NCI-H82 (cell line): ENCODE measurements around the gene CT47A1.
"Not testable (repeated sequence)": the region's sequence is repeated elsewhere in the genome, so short reads cannot be mapped to it uniquely, and the experiment has no call there.

ENCODE experiments used
- DNase-seq: peaks from one replicate; lab custom pipeline; 2025; lab: John Stamatoyannopoulos, UW

CT47A1 gene

DNA sequence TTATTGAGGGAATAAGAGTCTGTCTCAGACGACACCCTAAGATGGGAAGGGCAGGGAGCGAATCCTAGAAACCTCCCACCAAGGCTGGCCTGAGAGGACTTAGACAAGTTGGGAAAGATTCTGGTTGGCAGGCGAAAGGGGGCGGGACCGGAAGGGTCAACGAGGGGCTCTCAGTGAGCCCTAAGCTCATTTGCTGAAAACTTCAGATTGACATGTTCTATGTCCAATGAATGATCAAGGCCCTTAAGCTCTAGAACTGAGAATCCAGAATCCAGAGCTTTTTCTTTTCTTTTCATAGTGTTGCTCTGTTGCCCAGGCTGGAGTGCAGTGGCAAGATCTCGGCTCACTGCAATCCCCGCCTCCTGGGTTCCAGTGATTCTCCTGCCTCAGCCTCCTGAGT, at the start of gene CT47A1:
Gene CT47A1, minus strand, starts transcription at position 101 of the 400 bp plus-strand sequence. CDS start 231 bp downstream, outside the sequence.
- not testable (repeated sequence) for DNase-seq

DNA sequence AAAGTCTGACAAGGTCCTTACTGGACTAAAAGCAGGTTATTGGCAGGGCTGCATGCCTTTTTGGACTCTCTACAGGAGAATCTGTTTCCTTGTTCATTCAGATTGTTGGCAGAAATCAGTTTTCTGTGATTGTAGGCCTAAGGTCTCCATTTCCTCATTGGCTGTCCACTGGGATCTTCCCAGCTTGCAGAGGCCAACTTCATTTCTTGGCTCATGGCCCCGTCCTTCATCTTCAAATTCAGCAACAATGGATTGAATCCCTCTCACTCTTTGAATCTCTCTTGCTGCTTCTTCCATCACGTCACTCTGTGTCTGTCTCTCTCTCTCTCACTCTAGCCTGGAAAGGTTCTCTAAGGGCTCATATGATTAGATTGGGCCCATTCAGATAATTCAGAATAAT, 47.0 kb upstream of the CT47A1 start:
- DNase-seq, result no peak

GRCh38 chrX:121030083-121030482, 44.5 kb upstream of the CT47A1 start:
- no peak for DNase-seq

- peak; percentile 4 for DNase-seq
Observed at GRCh38 chrX:121028419-121028818, 42.9 kb upstream of the CT47A1 start.

DNA sequence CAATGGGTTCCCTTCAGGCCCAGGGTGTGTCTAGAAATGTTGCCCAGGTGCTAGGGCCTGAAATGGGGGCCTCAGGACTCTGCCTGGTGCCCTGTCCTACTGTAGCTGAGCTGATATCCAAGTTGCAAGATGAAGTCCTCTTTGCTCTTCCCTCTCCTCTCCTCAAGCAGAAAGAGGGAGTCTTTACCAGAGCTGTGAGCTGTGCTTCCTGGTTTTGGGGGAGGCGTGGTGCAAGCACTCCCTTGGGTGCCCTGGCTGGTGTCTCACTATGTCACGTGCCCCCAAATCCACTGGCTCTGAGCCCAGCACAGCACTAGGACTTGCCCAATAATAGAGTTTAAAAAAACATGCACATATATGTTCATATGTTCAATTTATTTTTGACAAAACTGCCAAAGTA, 29.3 kb upstream of the CT47A1 start:
- DNase-seq, result no peak

DNA sequence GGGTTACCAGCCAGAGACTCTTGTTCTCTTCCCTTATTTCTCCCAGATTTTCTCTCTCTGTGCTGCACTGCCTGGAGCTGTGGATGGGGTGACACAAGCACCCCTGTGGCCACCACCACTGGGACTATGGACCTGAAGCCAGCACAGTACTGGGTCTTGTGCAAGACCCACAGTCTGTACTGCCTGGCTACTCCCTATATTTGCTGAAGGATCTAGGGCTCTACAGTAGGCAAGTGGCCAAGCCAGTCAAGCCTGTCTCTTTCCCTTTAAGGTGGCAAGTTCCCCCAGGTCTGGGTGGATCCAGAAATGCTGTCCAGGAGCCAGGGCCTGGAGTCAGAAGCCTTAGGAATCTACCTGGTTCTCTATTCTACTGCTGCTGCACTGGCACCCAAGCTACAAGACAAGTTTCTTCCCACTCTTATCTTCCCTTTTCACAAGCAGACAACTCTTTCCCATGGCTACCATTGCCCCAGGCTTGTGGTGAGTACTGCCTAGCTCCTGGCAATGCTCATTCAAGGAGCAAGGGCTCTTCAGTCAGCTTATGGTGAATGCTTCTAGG, 28.4 kb upstream of the CT47A1 start:
- DNase-seq, result no peak

- DNase-seq, result no peak
Observed at GRCh38 chrX:121011254-121011653, 25.7 kb upstream of the CT47A1 start.

DNA sequence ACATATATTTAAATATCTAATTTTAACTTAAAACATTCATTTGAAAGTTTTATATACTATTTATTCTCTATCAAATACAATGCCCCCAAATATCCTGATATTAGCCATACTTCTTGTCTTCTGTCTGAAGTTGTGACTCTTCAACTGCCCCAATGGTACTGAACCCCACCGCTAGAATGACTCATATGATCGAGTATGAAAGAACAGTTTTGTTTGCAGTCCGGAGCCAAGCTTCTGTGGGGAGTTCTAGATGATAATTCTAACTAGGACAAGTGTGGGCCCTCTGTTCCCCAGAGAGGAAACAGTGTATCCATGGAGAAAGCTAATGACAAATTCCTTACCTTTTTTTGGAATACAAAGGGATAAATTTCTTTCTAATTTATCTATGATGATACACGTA, 24.7 kb upstream of the CT47A1 start:
- DNase-seq, result no peak

DNA sequence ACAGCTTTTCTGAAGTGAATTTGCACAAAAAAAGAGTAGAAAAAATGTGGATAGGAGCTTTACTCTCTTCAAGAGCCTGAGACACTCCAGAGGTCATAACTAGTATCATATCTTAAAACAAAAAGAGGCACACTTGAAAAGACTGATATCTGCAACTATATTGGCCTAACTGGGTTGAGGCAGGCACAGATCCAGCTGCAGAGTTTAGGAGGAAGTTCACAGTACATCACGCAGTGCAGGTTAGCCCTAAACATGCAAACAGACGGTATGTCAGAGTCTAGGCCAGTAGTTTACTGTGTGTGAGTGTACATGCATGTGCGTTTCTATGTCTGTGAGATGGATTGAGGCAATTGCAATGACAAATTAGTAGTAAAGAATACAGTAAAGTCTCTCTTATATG, 24.2 kb upstream of the CT47A1 start:
- no peak for DNase-seq

- no peak for DNase-seq
Observed at GRCh38 chrX:121008920-121009319, 23.4 kb upstream of the CT47A1 start.

- DNase-seq, result peak; percentile 49
Observed at GRCh38 chrX:121000589-121000988, 15.0 kb upstream of the CT47A1 start.

DNA sequence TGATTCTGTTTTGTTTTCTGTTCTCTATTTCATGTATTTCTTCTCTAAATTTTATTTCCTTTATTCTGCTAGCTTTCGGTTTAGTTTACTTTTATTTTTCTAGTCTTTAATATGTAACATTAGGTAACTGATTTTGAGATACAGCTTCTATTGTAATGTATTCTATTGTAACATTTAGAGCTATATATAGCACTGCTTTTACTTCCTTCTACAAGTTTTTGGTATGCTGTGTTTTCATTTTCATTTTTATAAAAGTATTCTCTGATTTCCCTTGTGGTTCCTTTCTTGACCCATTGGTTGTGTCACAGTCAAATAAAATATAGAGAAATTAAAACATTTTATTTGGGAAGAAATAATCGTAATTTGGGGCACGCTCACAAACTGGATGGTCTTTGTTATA, 13.9 kb upstream of the CT47A1 start:
- DNase-seq, result no peak

DNA sequence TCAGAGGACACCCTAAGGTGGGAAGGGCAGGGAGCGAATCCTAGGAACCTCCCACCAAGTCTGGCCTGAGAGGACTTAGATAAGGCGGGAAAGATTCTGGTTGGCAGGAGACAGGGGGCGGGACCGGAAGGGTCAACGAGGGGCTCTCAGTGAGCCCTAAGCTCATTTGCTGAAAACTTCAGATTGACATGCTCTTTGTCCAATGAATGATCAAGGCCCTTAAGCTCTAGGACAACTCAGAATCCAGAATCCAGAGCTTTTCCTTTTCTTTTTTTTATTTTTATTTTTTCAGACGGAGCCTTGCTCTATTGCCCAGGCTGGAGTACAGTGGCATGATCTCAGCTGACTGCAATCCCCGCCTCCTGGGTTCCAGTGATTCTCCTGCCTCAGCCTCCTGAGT, 29.1 kb downstream of the CT47A1 start, which contains the start of gene CT47A7:
Gene CT47A7, minus strand, starts transcription at position 101 of the 400 bp plus-strand sequence. CDS start 255 bp downstream, outside the sequence.
- not testable (repeated sequence) for DNase-seq
